OCI-LY7 (cell line): ENCODE measurements around the gene CLCA2. TPM values are rescaled to one million over a fixed set of nuclear protein-coding genes. Genes with fewer than 3 reads are reported as not detected.

Source experiments
- BruUV-seq: library from RNA; stranded (reverse); fragments of 400-500 nt; replicated peaks from 2 replicates; lab custom pipeline; 2021; lab: Mats Ljungman, UMichigan
- CTCF ChIA-PET: fragments of 300-600 bp; sonication (Branson Sonifier 250); formaldehyde crosslinking; loops from one replicate; lab custom pipeline; 2022; ENCODE audit warnings: antibody characterized with exemption; ENCODE audit not compliant: unreplicated experiment; lab: Charles Lee
- POLR2A ChIA-PET: fragments of 300-600 bp; sonication (Branson Sonifier 250); formaldehyde crosslinking; loops from one replicate; lab custom pipeline; 2022; ENCODE audit warnings: antibody characterized with exemption; lab: Charles Lee
- DNase-seq: peaks from one replicate; pipeline ENCODE4 v3.0.0-alpha.2; 2015; ENCODE audit warnings: low spot score
- H2AFZ ChIP-seq: fragments of 200-600 bp; sonication (generic), shearing (Covaris generic); 2 replicates; pipeline ENCODE4 v1.6.1; 2014; ENCODE audit warnings: mild to moderate bottlenecking, antibody characterized with exemption, low read length, moderate library complexity
- H3K27ac ChIP-seq: fragments of 200-600 bp; sonication (generic); 2 replicates; pipeline ENCODE4 v1.5.1; 2014; ENCODE audit warnings: mixed run types, low read depth, mild to moderate bottlenecking, moderate library complexity, low read length, inconsistent platforms; ENCODE audit not compliant: poor library complexity, severe bottlenecking
- H3K36me3 ChIP-seq: fragments of 200-600 bp; sonication (generic); 2 replicates; pipeline ENCODE4 v1.6.1; 2014; ENCODE audit warnings: mild to moderate bottlenecking, antibody characterized with exemption, low read length, moderate library complexity, mixed read lengths; ENCODE audit not compliant: insufficient read depth
- H3K4me1 ChIP-seq: fragments of 200-600 bp; sonication (generic); 2 replicates; pipeline ENCODE4 v1.5.1; 2014; ENCODE audit warnings: mild to moderate bottlenecking, low read length; ENCODE audit not compliant: insufficient read depth, poor library complexity, severe bottlenecking
- H3K4me2 ChIP-seq: fragments of 200-600 bp; sonication (generic); 2 replicates; pipeline ENCODE4 v1.6.1; 2014; ENCODE audit warnings: mild to moderate bottlenecking, low read length
- H3K4me3 ChIP-seq: fragments of 200-600 bp; sonication (generic); 2 replicates; pipeline ENCODE4 v1.5.1; 2014; ENCODE audit warnings: mild to moderate bottlenecking, low read depth, low read length; ENCODE audit not compliant: poor library complexity, severe bottlenecking
- H3K79me2 ChIP-seq: fragments of 200-600 bp; sonication (generic); 2 replicates; pipeline ENCODE4 v1.6.1; 2016; ENCODE audit warnings: low read depth, mild to moderate bottlenecking, low read length, moderate library complexity, mixed read lengths; ENCODE audit not compliant: insufficient read depth
- H3K9me2 ChIP-seq: fragments of 200-600 bp; sonication (generic); 2 replicates; pipeline ENCODE4 v1.6.1; 2016; ENCODE audit warnings: mild to moderate bottlenecking, low read length, mixed read lengths; ENCODE audit not compliant: insufficient read depth
- H3K9me3 ChIP-seq: fragments of 200-600 bp; sonication (generic); 2 replicates; pipeline ENCODE4 v1.6.1; 2014; ENCODE audit warnings: mild to moderate bottlenecking, mixed run types, low read length, mixed read lengths
- H4K20me1 ChIP-seq: fragments of 200-600 bp; sonication (generic); 2 replicates; pipeline ENCODE4 v1.6.1; 2014; ENCODE audit warnings: mild to moderate bottlenecking, antibody characterized with exemption, low read length, moderate library complexity, mixed read lengths; ENCODE audit not compliant: insufficient read depth
- CTCF ChIP-seq: fragments of 200-600 bp; sonication (generic); conservative IDR thresholded peaks from 2 replicates; pipeline ENCODE4 v1.5.1; 2014; ENCODE audit warnings: mild to moderate bottlenecking, antibody characterized with exemption, low read length, moderate library complexity, mixed read lengths
- EZH2phosphoT487 ChIP-seq: fragments of 200-600 bp; sonication (generic); IDR thresholded peaks from 2 replicates; pipeline ENCODE4 v1.6.1; 2018; ENCODE audit warnings: low read depth, borderline replicate concordance, mild to moderate bottlenecking, mixed run types, antibody characterized with exemption, low read length, moderate library complexity, mixed read lengths
- intact Hi-C: fragments of 100-400 bp; cut with micrococcal nuclease; formaldehyde crosslinking; loops from one replicate; pipeline ENCODE4 v1.10.0; 2022; ENCODE audit not compliant: unreplicated experiment
- total RNA-seq, 2 experiments: library from RNA; depleted of rRNA in 1 of 2; stranded (reverse); fragments of >200 nt in 1 of 2; shearing (Covaris generic) in 1 of 2; gene quantifications; 2 replicates each; pipeline ENCODE4 v1.2.3, GENCODE V29; 2014 to 2022

CLCA2 gene
- total RNA-seq, 2 experiments from 2014 or later, result not detected

GRCh38 chr1:86441581-86441980, 17.6 kb downstream of the CLCA2 start:
- ChIA-PET CTCF (no interaction called here), POLR2A (interaction anchor here (1.1 kb wide), 1 partner anchor 11 kb away, joined by 3 read pairs; no protein-coding TSS in a partner anchor)
- Histone ChIP-seq H4K20me1 (no peaks in the 10 kb centered on the region), H3K4me1 (no peaks in the 10 kb centered on the region), H3K9me3 (no peaks in the 10 kb centered on the region), H3K79me2 (no peaks in the 10 kb centered on the region), H3K36me3 (no peaks in the 10 kb centered on the region), H3K4me3 (no peak overlapping the region), H2AFZ (no peak overlapping the region), H3K27ac (no peak overlapping the region), H3K9me2 (no peaks in the 10 kb centered on the region), H3K4me2 (no peak overlapping the region)
- intact Hi-C loops, result no loop called here
- DNase-seq, result no peak
- TF ChIP-seq EZH2phosphoT487 (no peak), CTCF (no peak)
- BruUV-seq, result no TSS peak

GRCh38 chr1:86441997-86442396, 18.0 kb downstream of the CLCA2 start:
- no peaks in the 10 kb centered on the region for H3K79me2 ChIP-seq
- H4K20me1 ChIP-seq, result no peaks in the 10 kb centered on the region
- TF ChIP-seq CTCF (no peak), EZH2phosphoT487 (no peak)
- H3K4me2 ChIP-seq, result no peak overlapping the region
- H3K27ac ChIP-seq, result no peak overlapping the region
- H2AFZ ChIP-seq, result no peak overlapping the region
- no peaks in the 10 kb centered on the region for H3K9me3 ChIP-seq
- DNase-seq, result no peak
- no peaks in the 10 kb centered on the region for H3K36me3 ChIP-seq
- CTCF ChIA-PET, result no interaction called here
- no TSS peak for BruUV-seq
- intact Hi-C loops, result no loop called here
- POLR2A ChIA-PET, result interaction anchor here (1.1 kb wide), 1 partner anchor 12 kb away, joined by 3 read pairs; no protein-coding TSS in a partner anchor
- H3K4me3 ChIP-seq, result no peak overlapping the region
- H3K9me2 ChIP-seq, result no peaks in the 10 kb centered on the region
- no peaks in the 10 kb centered on the region for H3K4me1 ChIP-seq

GRCh38 chr1:86445919-86446318, 21.9 kb downstream of the CLCA2 start:
- Histone ChIP-seq H3K4me2 (no peak overlapping the region), H3K9me3 (no peaks in the 10 kb centered on the region), H3K79me2 (no peaks in the 10 kb centered on the region), H2AFZ (no peak overlapping the region), H3K36me3 (no peaks in the 10 kb centered on the region), H3K4me1 (no peaks in the 10 kb centered on the region), H3K4me3 (no peak overlapping the region), H3K27ac (no peak overlapping the region), H3K9me2 (no peaks in the 10 kb centered on the region), H4K20me1 (no peaks in the 10 kb centered on the region)
- CTCF ChIA-PET, result no interaction called here
- intact Hi-C loops, result no loop called here
- POLR2A ChIA-PET, result interaction anchor here (0.6 to 1.1 kb wide), 3 partner anchors 58 to 466 kb away, joined by 4 to 8 read pairs (median 4); no protein-coding TSS in a partner anchor
- TF ChIP-seq CTCF (no peak), EZH2phosphoT487 (no peak)
- BruUV-seq, result no TSS peak
- no peak for DNase-seq
